Thyroid gland (tissue), 4 donors: Measurements from ENCODE around the gene STH.

ENCODE experiments used
- POLR2A ChIP-seq, 2 donors: fragments of 450-650 bp; IDR thresholded peaks; one replicate each; pipeline ENCODE4 v1.6.1; 2017; ENCODE audit warnings: antibody characterized with exemption in 2 of 2, mild to moderate bottlenecking in 2 of 2, moderate library complexity in 1 of 2
- TF ChIP-seq, protein P1 (sequence below), 6 experiments: fragments of 200-600 bp in 3 of 6; fragments of 450-650 bp in 3 of 6; sonication (generic) in 3 of 6; IDR thresholded peaks; one replicate each; pipeline ENCODE4 v1.5.1; 2016 to 2019; ENCODE audit warnings: antibody characterized with exemption in 6 of 6, mild to moderate bottlenecking in 2 of 6, inconsistent platforms in 1 of 6, moderate library complexity in 1 of 6

DNA sequence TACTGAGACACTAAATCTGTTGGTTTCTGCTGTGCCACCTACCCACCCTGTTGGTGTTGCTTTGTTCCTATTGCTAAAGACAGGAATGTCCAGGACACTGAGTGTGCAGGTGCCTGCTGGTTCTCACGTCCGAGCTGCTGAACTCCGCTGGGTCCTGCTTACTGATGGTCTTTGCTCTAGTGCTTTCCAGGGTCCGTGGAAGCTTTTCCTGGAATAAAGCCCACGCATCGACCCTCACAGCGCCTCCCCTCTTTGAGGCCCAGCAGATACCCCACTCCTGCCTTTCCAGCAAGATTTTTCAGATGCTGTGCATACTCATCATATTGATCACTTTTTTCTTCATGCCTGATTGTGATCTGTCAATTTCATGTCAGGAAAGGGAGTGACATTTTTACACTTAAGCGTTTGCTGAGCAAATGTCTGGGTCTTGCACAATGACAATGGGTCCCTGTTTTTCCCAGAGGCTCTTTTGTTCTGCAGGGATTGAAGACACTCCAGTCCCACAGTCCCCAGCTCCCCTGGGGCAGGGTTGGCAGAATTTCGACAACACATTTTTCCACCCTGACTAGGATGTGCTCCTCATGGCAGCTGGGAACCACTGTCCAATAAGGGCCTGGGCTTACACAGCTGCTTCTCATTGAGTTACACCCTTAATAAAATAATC is 14.6 kb downstream of the STH start:
- TF ChIP-seq, protein P1, sequence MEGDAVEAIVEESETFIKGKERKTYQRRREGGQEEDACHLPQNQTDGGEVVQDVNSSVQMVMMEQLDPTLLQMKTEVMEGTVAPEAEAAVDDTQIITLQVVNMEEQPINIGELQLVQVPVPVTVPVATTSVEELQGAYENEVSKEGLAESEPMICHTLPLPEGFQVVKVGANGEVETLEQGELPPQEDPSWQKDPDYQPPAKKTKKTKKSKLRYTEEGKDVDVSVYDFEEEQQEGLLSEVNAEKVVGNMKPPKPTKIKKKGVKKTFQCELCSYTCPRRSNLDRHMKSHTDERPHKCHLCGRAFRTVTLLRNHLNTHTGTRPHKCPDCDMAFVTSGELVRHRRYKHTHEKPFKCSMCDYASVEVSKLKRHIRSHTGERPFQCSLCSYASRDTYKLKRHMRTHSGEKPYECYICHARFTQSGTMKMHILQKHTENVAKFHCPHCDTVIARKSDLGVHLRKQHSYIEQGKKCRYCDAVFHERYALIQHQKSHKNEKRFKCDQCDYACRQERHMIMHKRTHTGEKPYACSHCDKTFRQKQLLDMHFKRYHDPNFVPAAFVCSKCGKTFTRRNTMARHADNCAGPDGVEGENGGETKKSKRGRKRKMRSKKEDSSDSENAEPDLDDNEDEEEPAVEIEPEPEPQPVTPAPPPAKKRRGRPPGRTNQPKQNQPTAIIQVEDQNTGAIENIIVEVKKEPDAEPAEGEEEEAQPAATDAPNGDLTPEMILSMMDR (IDR thresholded peaks at IDR 0.05) = no peak
- no peak for TF ChIP-seq POLR2A (IDR thresholded peaks at IDR 0.05)
